Suprapubic skin (tissue), 3 donors: Measurements from ENCODE around the gene EEF1AKMT4.

ENCODE experiments used
- CTCF ChIP-seq, 2 donors: fragments of 200-600 bp in 1 of 2; fragments of 450-650 bp in 1 of 2; sonication (generic) in 1 of 2; IDR thresholded peaks; one replicate each; pipeline ENCODE4 v1.5.1; 2016 to 2019; ENCODE audit warnings: antibody characterized with exemption in 2 of 2, mild to moderate bottlenecking in 1 of 2, moderate library complexity in 1 of 2
- POLR2A ChIP-seq, 2 donors: fragments of 450-650 bp; IDR thresholded peaks; one replicate each; pipeline ENCODE4 v1.6.1; 2017; ENCODE audit warnings: antibody characterized with exemption in 2 of 2, mild to moderate bottlenecking in 2 of 2, moderate library complexity in 2 of 2

GRCh38 chr3:184240384-184241140 is 8.9 kb upstream of the EEF1AKMT4 start:
- TF ChIP-seq CTCF (IDR thresholded peaks at IDR 0.05) (no peak), POLR2A (IDR thresholded peaks at IDR 0.05) (no peak)
